ENCODE results near the gene EARS2.

- TF ChIP-seq CTCF (IDR thresholded peaks at IDR 0.05) = no peak
- no peak for TF ChIP-seq EP300 (IDR thresholded peaks at IDR 0.05)
These were observed 7.6 kb upstream of the EARS2 start for GRCh38 chr16:23564575-23565363.
